Activated naive CD8-positive, alpha-beta T cell treated with anti-CD3 and anti-CD28 coated beads for 36 hours (primary cell): ENCODE measurements around the gene SCNN1A. TPM values are rescaled to one million over a fixed set of nuclear protein-coding genes. Genes with fewer than 3 reads are reported as not detected.

Experiments
- DNase-seq: peaks from one replicate; pipeline ENCODE4 v3.0.0; 2021
- H3K27ac Mint-ChIP-seq: one replicate; pipeline ENCODE4 v1.8.0; 2022; ENCODE audit warnings: mild to moderate bottlenecking, moderate library complexity, mixed read lengths
- H3K27me3 Mint-ChIP-seq: one replicate; pipeline ENCODE4 v1.8.0; 2022; ENCODE audit warnings: mild to moderate bottlenecking, mixed read lengths
- H3K36me3 Mint-ChIP-seq: one replicate; pipeline ENCODE4 v1.8.0; 2021; ENCODE audit warnings: mild to moderate bottlenecking, mixed read lengths
- H3K4me1 Mint-ChIP-seq: one replicate; pipeline ENCODE4 v1.8.0; 2021; ENCODE audit warnings: mixed read lengths
- H3K4me3 Mint-ChIP-seq: one replicate; pipeline ENCODE4 v1.8.0; 2022; ENCODE audit warnings: mild to moderate bottlenecking, moderate library complexity, mixed read lengths
- H3K9me3 Mint-ChIP-seq: one replicate; pipeline ENCODE4 v1.8.0; 2022; ENCODE audit warnings: mixed read lengths
- total RNA-seq, 2 experiments: library from RNA; stranded (reverse); gene quantifications; one replicate each; pipeline ENCODE4 v1.2.3, GENCODE V29; 2021

SCNN1A gene
- total RNA-seq, 2 experiments from 2014 or later: 2.7 to 3.7 TPM

GRCh38 chr12:6327229-6328041, 47.9 kb downstream of the SCNN1A start:
- Mint-ChIP-seq H3K27ac (peak overlapping the region; percentile 63), H3K36me3 (peaks cover 22% of the 10 kb centered on the region), H3K9me3 (no peaks in the 10 kb centered on the region), H3K4me1 (peaks cover 48% of the 10 kb centered on the region), H3K27me3 (no peaks in the 10 kb centered on the region), H3K4me3 (no peak overlapping the region)
- DNase-seq: no peak

DNA sequence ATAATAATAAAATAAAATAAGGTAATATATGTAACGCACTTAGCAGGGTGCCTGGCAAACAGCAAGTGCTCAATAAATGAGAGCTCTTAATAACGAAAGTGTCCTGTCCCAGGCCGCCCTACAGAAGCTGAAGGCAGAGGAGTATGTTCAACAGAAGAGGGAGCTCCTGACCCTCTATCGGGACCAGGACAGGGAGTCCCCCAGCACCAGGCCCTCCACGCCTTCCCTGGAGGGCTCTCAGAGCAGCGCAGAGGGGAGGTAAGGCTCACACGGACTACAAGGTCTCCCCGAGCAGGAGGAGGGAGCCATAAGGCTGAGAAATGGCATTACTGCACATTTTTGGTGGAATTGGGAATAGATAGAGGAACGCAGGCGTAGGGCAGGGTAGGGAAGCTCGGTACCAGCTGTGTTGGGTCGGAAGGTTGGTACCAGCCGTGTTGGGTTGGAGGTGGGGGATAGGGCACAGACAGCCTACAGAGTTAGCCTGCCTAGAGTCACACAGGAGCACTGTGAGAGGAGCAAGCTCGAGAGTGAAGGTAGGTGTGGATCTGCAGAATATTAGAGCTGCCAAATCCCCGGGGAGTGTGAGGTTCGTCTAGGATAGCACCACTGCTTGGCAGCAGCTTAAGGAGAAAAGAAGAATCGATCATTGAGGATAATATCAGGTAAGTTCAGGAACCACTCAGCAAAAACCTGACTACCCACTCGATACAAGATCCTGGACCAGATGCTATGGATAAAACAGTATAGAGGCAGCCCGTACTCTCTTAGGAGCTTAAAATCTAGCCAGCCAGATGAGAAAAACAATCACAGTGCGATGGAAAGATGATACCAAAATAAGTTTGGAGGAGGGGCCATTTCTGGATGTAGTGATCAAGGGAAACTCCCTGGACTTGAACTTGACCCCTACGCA, 48.8 kb downstream of the SCNN1A start:
- H3K27me3 Mint-ChIP-seq: no peaks in the 10 kb centered on the region
- H3K9me3 Mint-ChIP-seq: no peaks in the 10 kb centered on the region
- peaks cover 20% of the 10 kb centered on the region for H3K36me3 Mint-ChIP-seq
- DNase-seq: peak; percentile 34
- H3K4me1 Mint-ChIP-seq: peaks cover 51% of the 10 kb centered on the region
- no peak overlapping the region for H3K4me3 Mint-ChIP-seq
- peak overlapping the region; percentile 66 for H3K27ac Mint-ChIP-seq

GRCh38 chr12:6324936-6325750, 50.2 kb downstream of the SCNN1A start:
- peak overlapping the region; percentile 81 for H3K27ac Mint-ChIP-seq
- H3K4me1 Mint-ChIP-seq: peaks cover 45% of the 10 kb centered on the region
- DNase-seq: no peak
- peaks cover 10% of the 10 kb centered on the region for H3K36me3 Mint-ChIP-seq
- no peaks in the 10 kb centered on the region for H3K27me3 Mint-ChIP-seq
- H3K4me3 Mint-ChIP-seq: no peak overlapping the region
- no peaks in the 10 kb centered on the region for H3K9me3 Mint-ChIP-seq

- Mint-ChIP-seq H3K9me3 (no peaks in the 10 kb centered on the region), H3K4me3 (peak overlapping the region; percentile 72), H3K27ac (peak overlapping the region; percentile 93), H3K27me3 (no peaks in the 10 kb centered on the region), H3K36me3 (peaks cover 5% of the 10 kb centered on the region), H3K4me1 (peaks cover 46% of the 10 kb centered on the region)
- no peak for DNase-seq
Observed at GRCh38 chr12:6323995-6324711, 51.2 kb downstream of the SCNN1A start.

GRCh38 chr12:6323340-6323994, 51.9 kb downstream of the SCNN1A start:
- DNase-seq: peak; percentile 38
- Mint-ChIP-seq H3K4me1 (peaks cover 50% of the 10 kb centered on the region), H3K4me3 (peak overlapping the region; percentile 72), H3K9me3 (no peaks in the 10 kb centered on the region), H3K36me3 (peaks cover 5% of the 10 kb centered on the region), H3K27ac (peak overlapping the region; percentile 93), H3K27me3 (no peaks in the 10 kb centered on the region)

DNA sequence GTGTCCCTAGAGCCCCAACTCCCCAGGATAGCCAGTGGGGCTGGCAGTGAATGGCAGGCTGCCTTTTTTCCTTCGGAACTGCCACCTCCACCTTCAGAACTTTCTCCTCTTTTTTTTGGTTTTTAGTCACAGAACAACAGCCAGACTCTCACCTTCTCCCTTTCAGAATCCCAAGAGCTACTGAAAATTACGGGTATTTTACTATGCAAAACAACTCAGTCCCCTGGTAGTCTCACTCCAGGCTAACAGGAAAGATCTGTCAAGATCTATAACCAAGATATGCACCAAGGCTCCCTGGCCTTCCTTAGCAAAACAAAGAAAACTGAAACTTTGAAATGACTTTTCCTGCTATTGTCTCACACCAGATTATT, 52.4 kb downstream of the SCNN1A start:
- DNase-seq: no peak
- Mint-ChIP-seq H3K9me3 (no peaks in the 10 kb centered on the region), H3K4me3 (peak overlapping the region; percentile 72), H3K27me3 (no peaks in the 10 kb centered on the region), H3K27ac (peak overlapping the region; percentile 93), H3K4me1 (peaks cover 53% of the 10 kb centered on the region), H3K36me3 (peaks cover 5% of the 10 kb centered on the region)

DNA sequence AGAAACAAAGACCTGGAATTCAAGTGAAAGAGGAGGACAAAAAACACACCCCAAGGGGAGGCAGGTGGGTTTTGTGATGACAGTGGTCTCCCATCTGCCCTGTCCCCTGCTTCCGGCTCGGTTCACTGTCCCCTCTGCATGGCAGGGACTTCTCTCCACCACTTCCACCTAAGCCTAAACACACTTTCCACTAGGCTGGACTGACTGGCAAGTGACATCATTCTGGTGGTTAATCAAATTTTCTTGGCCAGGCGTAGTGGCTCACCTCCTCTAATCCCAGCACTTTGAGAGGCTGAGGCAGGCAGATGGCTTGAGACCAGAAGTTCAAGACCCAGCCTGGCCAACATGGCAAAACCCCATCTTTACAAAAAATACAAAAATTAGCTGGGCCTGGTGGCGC, 53.0 kb downstream of the SCNN1A start:
- H3K4me3 Mint-ChIP-seq: no peak overlapping the region
- DNase-seq: no peak
- H3K4me1 Mint-ChIP-seq: peaks cover 56% of the 10 kb centered on the region
- H3K27me3 Mint-ChIP-seq: no peaks in the 10 kb centered on the region
- no peak overlapping the region for H3K27ac Mint-ChIP-seq
- peaks cover 5% of the 10 kb centered on the region for H3K36me3 Mint-ChIP-seq
- no peaks in the 10 kb centered on the region for H3K9me3 Mint-ChIP-seq

DNA sequence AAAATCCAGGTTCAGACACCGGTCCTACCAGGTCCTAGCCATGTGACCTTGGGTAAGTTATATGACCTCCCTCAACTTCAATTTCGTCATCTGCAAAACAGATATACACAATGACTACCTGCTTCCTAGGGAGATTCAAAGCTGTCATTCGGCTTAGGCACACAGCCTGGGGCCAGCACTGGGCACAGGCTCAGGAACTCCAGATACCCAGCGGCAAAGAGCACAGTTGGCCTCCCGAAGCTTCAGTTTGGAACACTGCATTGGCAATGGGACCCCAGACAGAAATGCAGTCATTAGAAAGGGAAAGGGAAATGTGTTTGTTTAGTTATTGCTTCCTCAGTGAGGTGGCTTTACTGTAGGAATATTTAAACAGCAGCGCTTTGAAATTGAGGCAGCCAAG, 53.5 kb downstream of the SCNN1A start:
- no peaks in the 10 kb centered on the region for H3K27me3 Mint-ChIP-seq
- H3K36me3 Mint-ChIP-seq: peaks cover 5% of the 10 kb centered on the region
- DNase-seq: no peak
- H3K9me3 Mint-ChIP-seq: no peaks in the 10 kb centered on the region
- H3K4me3 Mint-ChIP-seq: no peak overlapping the region
- no peak overlapping the region for H3K27ac Mint-ChIP-seq
- H3K4me1 Mint-ChIP-seq: peaks cover 54% of the 10 kb centered on the region

GRCh38 chr12:6319446-6319845, 55.9 kb downstream of the SCNN1A start:
- Mint-ChIP-seq H3K4me1 (peaks cover 40% of the 10 kb centered on the region), H3K27ac (no peak overlapping the region), H3K4me3 (no peak overlapping the region), H3K9me3 (no peaks in the 10 kb centered on the region), H3K27me3 (no peaks in the 10 kb centered on the region), H3K36me3 (peaks cover 2% of the 10 kb centered on the region)
- DNase-seq: no peak

DNA sequence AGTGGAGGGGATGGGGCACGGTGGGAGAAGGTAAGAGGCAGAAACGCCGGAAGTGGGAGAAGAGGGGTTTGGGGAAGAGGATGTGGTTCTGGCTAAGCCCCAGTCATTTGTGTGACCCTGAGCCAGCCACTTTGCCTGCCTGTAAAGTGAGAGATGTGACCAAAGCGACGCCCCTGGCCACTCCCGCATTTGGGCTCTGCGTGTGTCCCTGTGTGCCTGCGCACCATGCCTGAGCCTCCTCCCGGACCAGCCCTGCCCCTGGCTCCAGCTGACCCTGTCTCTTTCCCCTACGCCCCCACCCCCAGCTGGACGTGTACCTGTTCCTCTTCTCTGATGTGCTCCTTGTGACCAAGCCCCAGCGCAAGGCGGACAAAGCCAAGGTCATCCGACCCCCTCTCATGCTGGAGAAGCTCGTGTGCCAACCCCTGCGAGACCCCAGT, 56.9 kb downstream of the SCNN1A start:
- Mint-ChIP-seq H3K27me3 (no peaks in the 10 kb centered on the region), H3K9me3 (no peaks in the 10 kb centered on the region), H3K4me3 (peak overlapping the region; percentile 41), H3K36me3 (peaks cover 2% of the 10 kb centered on the region), H3K27ac (no peak overlapping the region), H3K4me1 (peaks cover 34% of the 10 kb centered on the region)
- no peak for DNase-seq

- no peaks in the 10 kb centered on the region for H3K36me3 Mint-ChIP-seq
- H3K4me1 Mint-ChIP-seq: peaks cover 31% of the 10 kb centered on the region
- peak overlapping the region; percentile 47 for H3K27ac Mint-ChIP-seq
- DNase-seq: no peak
- H3K27me3 Mint-ChIP-seq: no peaks in the 10 kb centered on the region
- H3K9me3 Mint-ChIP-seq: no peaks in the 10 kb centered on the region
- peak overlapping the region; percentile 41 for H3K4me3 Mint-ChIP-seq
Observed at GRCh38 chr12:6317693-6318439, 57.5 kb downstream of the SCNN1A start.

DNA sequence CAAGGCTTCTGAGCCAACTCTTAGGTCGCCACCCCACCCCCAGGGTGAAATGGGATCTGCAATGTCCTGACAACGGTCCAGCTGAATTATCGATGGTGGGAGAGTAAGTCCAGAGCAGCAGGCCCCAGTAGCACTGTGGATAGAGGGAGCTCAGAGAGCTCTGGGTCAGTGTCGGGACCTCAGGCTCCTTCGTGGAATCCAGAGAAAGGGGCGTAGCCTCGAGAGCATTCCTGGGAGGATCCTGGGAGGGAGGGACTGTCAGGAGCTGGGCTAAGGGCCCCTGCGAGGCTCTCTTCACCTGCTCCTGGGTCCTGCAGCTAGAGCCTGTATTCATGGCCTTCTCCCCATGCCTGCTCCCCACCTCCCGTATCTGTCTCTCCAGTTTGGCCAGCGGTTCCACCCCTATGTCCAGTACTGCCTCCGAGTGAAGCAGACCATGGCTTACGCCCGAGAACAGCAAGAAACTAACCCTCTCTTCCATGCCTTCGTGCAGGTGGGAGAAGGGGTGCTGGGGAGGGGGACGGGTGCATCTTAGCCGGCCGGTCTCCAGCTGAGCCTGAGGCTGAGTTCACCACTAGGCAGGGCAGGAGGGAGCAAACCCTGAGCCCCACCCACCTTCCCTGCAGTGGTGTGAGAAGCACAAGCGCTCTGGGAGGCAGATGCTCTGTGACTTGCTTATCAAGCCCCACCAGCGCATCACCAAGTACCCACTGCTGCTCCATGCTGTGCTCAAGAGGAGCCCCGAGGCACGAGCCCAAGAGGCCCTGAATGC, 58.3 kb downstream of the SCNN1A start:
- peaks cover 30% of the 10 kb centered on the region for H3K4me1 Mint-ChIP-seq
- DNase-seq: no peak
- no peaks in the 10 kb centered on the region for H3K36me3 Mint-ChIP-seq
- peaks cover 1% of the 10 kb centered on the region for H3K27me3 Mint-ChIP-seq
- H3K9me3 Mint-ChIP-seq: no peaks in the 10 kb centered on the region
- no peak overlapping the region for H3K4me3 Mint-ChIP-seq
- H3K27ac Mint-ChIP-seq: no peak overlapping the region
